CD4-positive, alpha-beta T cell treated with Interleukin-21 for 1 hour (primary cell): ENCODE results near the gene OR52I2.

Source experiments
- DNase-seq: peaks from one replicate; pipeline ENCODE4 v3.0.0-alpha.2; 2020

Gene OR52I2

GRCh38 chr11:4610258-4610935 is 28.9 kb downstream of the OR52I2 start:
- peak; percentile 38 for DNase-seq

- no peak for DNase-seq
Measured at GRCh38 chr11:4611986-4612385, 30.4 kb downstream of the OR52I2 start.

GRCh38 chr11:4615856-4616444 is 34.4 kb downstream of the OR52I2 start:
- no peak for DNase-seq

- no peak for DNase-seq
Measured at GRCh38 chr11:4619514-4619913, 38.0 kb downstream of the OR52I2 start.

GRCh38 chr11:4626207-4627099 is 44.9 kb downstream of the OR52I2 start:
- DNase-seq = peak; percentile 36

- DNase-seq = no peak
Measured at GRCh38 chr11:4636136-4636535, 54.6 kb downstream of the OR52I2 start.

GRCh38 chr11:4636962-4637661 is 55.6 kb downstream of the OR52I2 start, which contains the start of gene OR51D1:
Gene OR51D1, plus strand, starts transcription at chr11:4637477. Its CDS starts 2,314 bp downstream, at chr11:4639791.
- DNase-seq = peak; percentile 63

GRCh38 chr11:4637662-4638047 is 56.1 kb downstream of the OR52I2 start:
- DNase-seq = no peak

- DNase-seq = no peak
Measured at GRCh38 chr11:4639931-4640330, 58.4 kb downstream of the OR52I2 start.

GRCh38 chr11:4641501-4641900 is 60.0 kb downstream of the OR52I2 start:
- DNase-seq = no peak

GRCh38 chr11:4642043-4642442 is 60.5 kb downstream of the OR52I2 start:
- no peak for DNase-seq
